A673 (cell line): ENCODE results near the gene EEPD1. TPM values are rescaled to one million over a fixed set of nuclear protein-coding genes. Genes with fewer than 3 reads are reported as not detected.

Experiments
- BruUV-seq: library from RNA; stranded (reverse); fragments of 400-500 nt; replicated peaks from 2 replicates; lab custom pipeline; 2021; lab: Mats Ljungman, UMichigan
- CTCF ChIA-PET: fragments of 300-600 bp; sonication (Branson Sonifier 250); formaldehyde crosslinking; loops from one replicate; lab custom pipeline; 2022; ENCODE audit warnings: antibody characterized with exemption; lab: Charles Lee
- POLR2A ChIA-PET: fragments of 300-600 bp; sonication (Branson Sonifier 250); formaldehyde crosslinking; loops from one replicate; lab custom pipeline; 2022; ENCODE audit warnings: antibody characterized with exemption; ENCODE audit not compliant: low non-redundant PET; lab: Charles Lee
- DNase-seq: peaks from one replicate; pipeline ENCODE4 v3.0.0-alpha.2; 2015; ENCODE audit warnings: low spot score
- H3K27ac ChIP-seq: fragments of 200-600 bp; sonication (generic); 2 replicates; pipeline ENCODE4 v1.5.1; 2016; ENCODE audit warnings: mixed run types, low read depth, mild to moderate bottlenecking, mixed read lengths, antibody characterized with exemption, low read length; ENCODE audit not compliant: poor library complexity, severe bottlenecking
- H3K27me3 ChIP-seq: fragments of 200-600 bp; sonication (generic); replicated peaks from 2 replicates; pipeline ENCODE4 v1.6.1; 2017; ENCODE audit warnings: mixed run types, low read depth, mild to moderate bottlenecking, mixed read lengths, antibody characterized with exemption, low read length; ENCODE audit not compliant: insufficient read depth, poor library complexity
- H3K36me3 ChIP-seq: fragments of 200-600 bp; sonication (generic); 2 replicates; pipeline ENCODE4 v1.6.1; 2016; ENCODE audit warnings: mixed run types, mild to moderate bottlenecking, mixed read lengths, antibody characterized with exemption, low read length; ENCODE audit not compliant: insufficient read depth, poor library complexity, severe bottlenecking
- H3K4me1 ChIP-seq: fragments of 200-600 bp; sonication (generic); 2 replicates; pipeline ENCODE4 v1.6.1; 2017; ENCODE audit warnings: mixed run types, mild to moderate bottlenecking, mixed read lengths, antibody characterized with exemption, low read length; ENCODE audit not compliant: insufficient read depth, poor library complexity, severe bottlenecking
- H3K4me3 ChIP-seq: fragments of 200-600 bp; sonication (generic); 2 replicates; pipeline ENCODE4 v1.5.1; 2016; ENCODE audit warnings: low read depth, mixed run types, mild to moderate bottlenecking, mixed read lengths, low read length; ENCODE audit not compliant: poor library complexity, severe bottlenecking
- H3K9me3 ChIP-seq: fragments of 200-600 bp; sonication (generic); 2 replicates; pipeline ENCODE4 v1.6.1; 2016; ENCODE audit warnings: mixed run types, low read depth, mild to moderate bottlenecking, mixed read lengths, antibody characterized with exemption, low read length; ENCODE audit not compliant: poor library complexity, severe bottlenecking
- EZH2 ChIP-seq: fragments of 200-600 bp; sonication (generic); IDR thresholded peaks from 2 replicates; pipeline ENCODE4 v1.6.1; 2017; ENCODE audit warnings: borderline replicate concordance, low read depth, mild to moderate bottlenecking, mixed read lengths, antibody characterized with exemption, low read length; ENCODE audit not compliant: poor library complexity, severe bottlenecking
- intact Hi-C: fragments of 100-400 bp; cut with micrococcal nuclease; formaldehyde crosslinking; loops from one replicate; pipeline ENCODE4 v1.10.0; 2022; ENCODE audit not compliant: unreplicated experiment
- total RNA-seq: library from RNA; stranded (reverse); gene quantifications from 2 replicates; pipeline ENCODE4 v1.2.3, GENCODE V29; 2021
- TF ChIP-seq, protein P1 (sequence below): fragments of 300-800, 200-600 bp; sonication (generic); conservative IDR thresholded peaks from 2 replicates; pipeline ENCODE4 v1.5.1; 2017; ENCODE audit warnings: low read depth, mild to moderate bottlenecking, antibody characterized with exemption, low read length, moderate library complexity, mixed read lengths

The EEPD1 gene
- total RNA-seq, 1 experiment from 2014 or later, result 2.5 TPM

DNA sequence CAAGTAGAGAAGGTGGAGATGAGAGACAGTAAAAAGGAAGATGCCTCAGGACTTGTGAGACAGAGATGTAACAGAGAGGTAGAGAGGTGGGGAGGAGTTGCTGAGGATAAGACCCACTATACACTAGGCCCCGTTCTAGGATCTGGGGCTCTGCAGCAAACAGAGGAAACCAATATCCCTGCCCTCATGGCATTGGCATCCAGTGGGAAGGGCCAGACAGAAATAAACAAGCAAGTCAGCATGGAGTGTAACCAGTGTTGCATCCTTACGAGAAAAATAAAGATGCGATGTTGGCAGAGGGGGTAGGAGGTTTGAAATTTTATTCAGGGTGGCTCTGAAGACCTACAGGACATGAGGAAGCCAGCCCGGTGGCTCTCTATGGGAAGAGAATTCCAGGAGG lies 22.0 kb upstream of the EEPD1 start:
- Histone ChIP-seq H3K4me1 (no peaks in the 10 kb centered on the region), H3K36me3 (no peaks in the 10 kb centered on the region), H3K27ac (no peak overlapping the region), H3K9me3 (no peaks in the 10 kb centered on the region), H3K27me3 (no peaks in the 10 kb centered on the region), H3K4me3 (no peak overlapping the region)
- TF ChIP-seq, protein P1, sequence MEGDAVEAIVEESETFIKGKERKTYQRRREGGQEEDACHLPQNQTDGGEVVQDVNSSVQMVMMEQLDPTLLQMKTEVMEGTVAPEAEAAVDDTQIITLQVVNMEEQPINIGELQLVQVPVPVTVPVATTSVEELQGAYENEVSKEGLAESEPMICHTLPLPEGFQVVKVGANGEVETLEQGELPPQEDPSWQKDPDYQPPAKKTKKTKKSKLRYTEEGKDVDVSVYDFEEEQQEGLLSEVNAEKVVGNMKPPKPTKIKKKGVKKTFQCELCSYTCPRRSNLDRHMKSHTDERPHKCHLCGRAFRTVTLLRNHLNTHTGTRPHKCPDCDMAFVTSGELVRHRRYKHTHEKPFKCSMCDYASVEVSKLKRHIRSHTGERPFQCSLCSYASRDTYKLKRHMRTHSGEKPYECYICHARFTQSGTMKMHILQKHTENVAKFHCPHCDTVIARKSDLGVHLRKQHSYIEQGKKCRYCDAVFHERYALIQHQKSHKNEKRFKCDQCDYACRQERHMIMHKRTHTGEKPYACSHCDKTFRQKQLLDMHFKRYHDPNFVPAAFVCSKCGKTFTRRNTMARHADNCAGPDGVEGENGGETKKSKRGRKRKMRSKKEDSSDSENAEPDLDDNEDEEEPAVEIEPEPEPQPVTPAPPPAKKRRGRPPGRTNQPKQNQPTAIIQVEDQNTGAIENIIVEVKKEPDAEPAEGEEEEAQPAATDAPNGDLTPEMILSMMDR, result no peak
- no peak for TF ChIP-seq EZH2
- intact Hi-C loops, result no loop called here
- no TSS peak for BruUV-seq
- POLR2A ChIA-PET, result no interaction called here
- DNase-seq, result no peak
- CTCF ChIA-PET, result no interaction called here

DNA sequence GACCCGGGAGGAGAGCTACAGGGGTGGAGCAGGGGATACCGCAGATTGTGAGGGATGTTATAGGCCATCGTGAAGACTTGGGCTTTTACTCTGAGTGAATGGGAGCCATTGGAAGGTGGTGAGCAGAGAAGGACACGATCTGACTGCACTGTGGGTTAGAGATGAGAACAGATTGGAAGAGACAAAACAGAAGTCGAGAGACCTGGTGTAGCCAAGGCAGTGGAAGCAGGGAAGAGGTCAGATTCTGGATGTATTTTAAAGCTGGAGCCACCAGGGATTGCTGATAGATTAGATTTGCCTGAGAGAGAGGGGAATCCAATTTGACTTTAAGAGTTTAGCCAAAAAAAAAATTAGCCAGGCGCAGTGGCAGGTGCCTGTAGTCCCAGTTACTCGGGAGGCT lies 21.6 kb upstream of the EEPD1 start:
- H3K9me3 ChIP-seq, result no peaks in the 10 kb centered on the region
- intact Hi-C loops, result no loop called here
- no peaks in the 10 kb centered on the region for H3K27me3 ChIP-seq
- DNase-seq, result no peak
- ChIA-PET POLR2A (no interaction called here), CTCF (no interaction called here)
- TF ChIP-seq, protein P1, result no peak
- TF ChIP-seq EZH2, result no peak
- no TSS peak for BruUV-seq
- no peaks in the 10 kb centered on the region for H3K36me3 ChIP-seq
- H3K4me3 ChIP-seq, result no peak overlapping the region
- no peaks in the 10 kb centered on the region for H3K4me1 ChIP-seq
- no peak overlapping the region for H3K27ac ChIP-seq

DNA sequence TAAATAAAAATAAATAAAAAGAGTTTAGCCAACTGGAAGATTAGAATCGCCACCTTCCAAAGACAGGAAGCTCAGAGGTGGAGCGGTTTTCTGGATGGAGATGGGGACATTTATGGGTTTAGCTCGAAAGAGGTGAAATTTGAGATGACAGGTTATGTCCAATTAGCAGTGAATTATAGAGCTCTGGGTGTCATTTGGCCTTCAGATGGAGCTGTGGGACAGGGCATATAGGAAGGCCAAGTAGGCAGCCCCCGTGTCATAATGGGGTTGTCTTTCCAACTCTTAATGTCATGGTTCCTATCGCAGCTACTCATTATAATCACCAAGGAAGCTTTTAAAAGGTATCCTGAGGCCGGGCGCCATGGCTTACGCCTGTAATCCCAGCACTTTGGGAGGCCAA lies 21.0 kb upstream of the EEPD1 start:
- no peak for TF ChIP-seq EZH2
- TF ChIP-seq, protein P1, result no peak
- BruUV-seq, result no TSS peak
- intact Hi-C loops, result no loop called here
- Histone ChIP-seq H3K27ac (no peak overlapping the region), H3K4me1 (no peaks in the 10 kb centered on the region), H3K4me3 (no peak overlapping the region), H3K36me3 (no peaks in the 10 kb centered on the region), H3K9me3 (no peaks in the 10 kb centered on the region), H3K27me3 (no peaks in the 10 kb centered on the region)
- POLR2A ChIA-PET, result no interaction called here
- CTCF ChIA-PET, result interaction anchor here (0.7 kb wide), 1 partner anchor 181 kb away, joined by 3 read pairs; no protein-coding TSS in a partner anchor
- DNase-seq, result no peak
